HEK293 (cell line): ENCODE measurements around the gene ZMYND15.

Experiments
- BCL6B ChIP-seq: fragments of 450-650 bp; formaldehyde crosslinking; IDR thresholded peaks from 2 replicates; pipeline ENCODE4 v1.5.1; 2017; ENCODE audit warnings: missing biosample characterization, missing genetic modification characterization
- KLF10 ChIP-seq: fragments of 450-650 bp; IDR thresholded peaks from 2 replicates; pipeline ENCODE4 v1.5.1; 2018; ENCODE audit warnings: missing biosample characterization, mild to moderate bottlenecking, missing genetic modification characterization
- KLF9 ChIP-seq: fragments of 450-650 bp; formaldehyde crosslinking; IDR thresholded peaks from 2 replicates; pipeline ENCODE4 v1.5.1; 2016; ENCODE audit warnings: missing biosample characterization, missing genetic modification characterization, low read depth
- MYNN ChIP-seq: fragments of 450-650 bp; formaldehyde crosslinking; IDR thresholded peaks from 2 replicates; pipeline ENCODE4 v1.5.1; 2016; ENCODE audit warnings: missing biosample characterization, missing genetic modification characterization, borderline replicate concordance
- ZBTB8A ChIP-seq: fragments of 450-650 bp; formaldehyde crosslinking; IDR thresholded peaks from 2 replicates; pipeline ENCODE4 v1.5.1; 2016; ENCODE audit warnings: missing biosample characterization, missing genetic modification characterization
- ZEB2 ChIP-seq: fragments of 450-650 bp; formaldehyde crosslinking; IDR thresholded peaks from 2 replicates; pipeline ENCODE4 v1.5.1; 2016; ENCODE audit warnings: missing biosample characterization, missing genetic modification characterization
- ZNF10 ChIP-seq: fragments of 450-650 bp; formaldehyde crosslinking; IDR thresholded peaks from 2 replicates; pipeline ENCODE4 v1.5.1; 2017; ENCODE audit warnings: missing biosample characterization, missing genetic modification characterization
- ZNF114 ChIP-seq: fragments of 450-650 bp; formaldehyde crosslinking; IDR thresholded peaks from 2 replicates; pipeline ENCODE4 v1.5.0; 2017; ENCODE audit warnings: missing biosample characterization, missing genetic modification characterization
- ZNF184 ChIP-seq: fragments of 450-650 bp; IDR thresholded peaks from 2 replicates; pipeline ENCODE4 v1.5.1; 2018; ENCODE audit warnings: missing biosample characterization, mild to moderate bottlenecking, missing genetic modification characterization
- ZNF274 ChIP-seq, 2 experiments: fragments of 200-500 bp in 1 of 2; fragments of 450-650 bp in 1 of 2; sonication (Bioruptor generic) in 1 of 2; formaldehyde crosslinking in 1 of 2; IDR thresholded peaks; 2 replicates each; pipeline versions ENCODE4 v1.5.1 to v1.6.1; 2014 to 2016; ENCODE audit warnings: borderline replicate concordance in 1 of 2, inconsistent platforms in 1 of 2, low read length in 1 of 2, missing biosample characterization in 1 of 2, missing genetic modification characterization in 1 of 2
- ZNF302 ChIP-seq: fragments of 450-650 bp; formaldehyde crosslinking; IDR thresholded peaks from 2 replicates; pipeline ENCODE4 v1.5.1; 2016; ENCODE audit warnings: missing biosample characterization, missing genetic modification characterization, low read depth
- ZNF341 ChIP-seq: fragments of 450-650 bp; formaldehyde crosslinking; IDR thresholded peaks from 2 replicates; pipeline ENCODE4; 2016; ENCODE audit warnings: low read depth, missing biosample characterization, missing genetic modification characterization
- ZNF488 ChIP-seq: fragments of 450-650 bp; formaldehyde crosslinking; IDR thresholded peaks from 2 replicates; pipeline ENCODE4 v1.5.1; 2016; ENCODE audit warnings: missing biosample characterization, missing genetic modification characterization
- ZNF510 ChIP-seq: fragments of 450-650 bp; formaldehyde crosslinking; IDR thresholded peaks from 2 replicates; pipeline ENCODE4 v1.5.1; 2018; ENCODE audit warnings: mild to moderate bottlenecking, missing genetic modification characterization, missing biosample characterization; ENCODE audit not compliant: insufficient replicate concordance
- ZNF513 ChIP-seq: fragments of 450-650 bp; IDR thresholded peaks from 2 replicates; pipeline ENCODE4 v1.5.1; 2018; ENCODE audit warnings: missing biosample characterization, missing genetic modification characterization
- ZNF521 ChIP-seq: fragments of 450-650 bp; formaldehyde crosslinking; IDR thresholded peaks from 2 replicates; pipeline ENCODE4 v1.5.1; 2017; ENCODE audit warnings: missing biosample characterization, mild to moderate bottlenecking, missing genetic modification characterization
- ZNF658 ChIP-seq: fragments of 450-650 bp; formaldehyde crosslinking; IDR thresholded peaks from 2 replicates; pipeline ENCODE4; 2016; ENCODE audit warnings: missing biosample characterization, missing genetic modification characterization
- ZNF660 ChIP-seq: fragments of 450-650 bp; IDR thresholded peaks from 2 replicates; pipeline ENCODE4 v1.5.1; 2018; ENCODE audit warnings: missing biosample characterization, mild to moderate bottlenecking, missing genetic modification characterization
- ZNF701 ChIP-seq: fragments of 450-650 bp; formaldehyde crosslinking; IDR thresholded peaks from 2 replicates; pipeline ENCODE4 v1.5.1; 2016; ENCODE audit warnings: missing biosample characterization, missing genetic modification characterization
- ZNF785 ChIP-seq: fragments of 450-650 bp; formaldehyde crosslinking; IDR thresholded peaks from 2 replicates; pipeline ENCODE4 v1.5.1; 2016; ENCODE audit warnings: missing biosample characterization, missing genetic modification characterization
- ZNF830 ChIP-seq: fragments of 450-650 bp; IDR thresholded peaks from 2 replicates; pipeline ENCODE4 v1.5.0; 2018; ENCODE audit warnings: missing biosample characterization, missing genetic modification characterization, low read depth, mild to moderate bottlenecking, moderate library complexity
- ZNF843 ChIP-seq: fragments of 450-650 bp; formaldehyde crosslinking; IDR thresholded peaks from 2 replicates; pipeline ENCODE4 v1.5.1; 2016; ENCODE audit warnings: missing biosample characterization, missing genetic modification characterization
- TF ChIP-seq, protein P1 (sequence below): fragments of 450-650 bp; formaldehyde crosslinking; IDR thresholded peaks from 2 replicates; pipeline ENCODE4 v1.5.1; 2016; ENCODE audit warnings: missing biosample characterization, missing genetic modification characterization, borderline replicate concordance
- TF ChIP-seq, protein P2 (sequence below): fragments of 450-650 bp; formaldehyde crosslinking; conservative IDR thresholded peaks from 2 replicates; pipeline ENCODE4 v1.5.1; 2016; ENCODE audit warnings: low read depth, missing biosample characterization, missing genetic modification characterization
- TF ChIP-seq, protein P3 (sequence below): sonication (generic); formaldehyde crosslinking; IDR thresholded peaks from 2 replicates; pipeline ENCODE4 v1.8.1; 2022; ENCODE audit warnings: mild to moderate bottlenecking, moderate library complexity, missing genetic modification reagents

ZMYND15 gene

GRCh38 chr17:4789951-4790704 is 50.5 kb downstream of the ZMYND15 start (continued):
- TF ChIP-seq, protein P1, sequence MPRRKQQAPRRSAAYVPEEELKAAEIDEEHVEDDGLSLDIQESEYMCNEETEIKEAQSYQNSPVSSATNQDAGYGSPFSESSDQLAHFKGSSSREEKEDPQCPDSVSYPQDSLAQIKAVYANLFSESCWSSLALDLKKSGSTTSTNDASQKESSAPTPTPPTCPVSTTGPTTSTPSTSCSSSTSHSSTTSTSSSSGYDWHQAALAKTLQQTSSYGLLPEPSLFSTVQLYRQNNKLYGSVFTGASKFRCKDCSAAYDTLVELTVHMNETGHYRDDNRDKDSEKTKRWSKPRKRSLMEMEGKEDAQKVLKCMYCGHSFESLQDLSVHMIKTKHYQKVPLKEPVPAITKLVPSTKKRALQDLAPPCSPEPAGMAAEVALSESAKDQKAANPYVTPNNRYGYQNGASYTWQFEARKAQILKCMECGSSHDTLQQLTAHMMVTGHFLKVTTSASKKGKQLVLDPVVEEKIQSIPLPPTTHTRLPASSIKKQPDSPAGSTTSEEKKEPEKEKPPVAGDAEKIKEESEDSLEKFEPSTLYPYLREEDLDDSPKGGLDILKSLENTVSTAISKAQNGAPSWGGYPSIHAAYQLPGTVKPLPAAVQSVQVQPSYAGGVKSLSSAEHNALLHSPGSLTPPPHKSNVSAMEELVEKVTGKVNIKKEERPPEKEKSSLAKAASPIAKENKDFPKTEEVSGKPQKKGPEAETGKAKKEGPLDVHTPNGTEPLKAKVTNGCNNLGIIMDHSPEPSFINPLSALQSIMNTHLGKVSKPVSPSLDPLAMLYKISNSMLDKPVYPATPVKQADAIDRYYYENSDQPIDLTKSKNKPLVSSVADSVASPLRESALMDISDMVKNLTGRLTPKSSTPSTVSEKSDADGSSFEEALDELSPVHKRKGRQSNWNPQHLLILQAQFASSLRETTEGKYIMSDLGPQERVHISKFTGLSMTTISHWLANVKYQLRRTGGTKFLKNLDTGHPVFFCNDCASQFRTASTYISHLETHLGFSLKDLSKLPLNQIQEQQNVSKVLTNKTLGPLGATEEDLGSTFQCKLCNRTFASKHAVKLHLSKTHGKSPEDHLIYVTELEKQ (tag by site-specific recombination), result peak; percentile 17; the same call in 1 of the 2 replicates
- TF ChIP-seq, protein P2, sequence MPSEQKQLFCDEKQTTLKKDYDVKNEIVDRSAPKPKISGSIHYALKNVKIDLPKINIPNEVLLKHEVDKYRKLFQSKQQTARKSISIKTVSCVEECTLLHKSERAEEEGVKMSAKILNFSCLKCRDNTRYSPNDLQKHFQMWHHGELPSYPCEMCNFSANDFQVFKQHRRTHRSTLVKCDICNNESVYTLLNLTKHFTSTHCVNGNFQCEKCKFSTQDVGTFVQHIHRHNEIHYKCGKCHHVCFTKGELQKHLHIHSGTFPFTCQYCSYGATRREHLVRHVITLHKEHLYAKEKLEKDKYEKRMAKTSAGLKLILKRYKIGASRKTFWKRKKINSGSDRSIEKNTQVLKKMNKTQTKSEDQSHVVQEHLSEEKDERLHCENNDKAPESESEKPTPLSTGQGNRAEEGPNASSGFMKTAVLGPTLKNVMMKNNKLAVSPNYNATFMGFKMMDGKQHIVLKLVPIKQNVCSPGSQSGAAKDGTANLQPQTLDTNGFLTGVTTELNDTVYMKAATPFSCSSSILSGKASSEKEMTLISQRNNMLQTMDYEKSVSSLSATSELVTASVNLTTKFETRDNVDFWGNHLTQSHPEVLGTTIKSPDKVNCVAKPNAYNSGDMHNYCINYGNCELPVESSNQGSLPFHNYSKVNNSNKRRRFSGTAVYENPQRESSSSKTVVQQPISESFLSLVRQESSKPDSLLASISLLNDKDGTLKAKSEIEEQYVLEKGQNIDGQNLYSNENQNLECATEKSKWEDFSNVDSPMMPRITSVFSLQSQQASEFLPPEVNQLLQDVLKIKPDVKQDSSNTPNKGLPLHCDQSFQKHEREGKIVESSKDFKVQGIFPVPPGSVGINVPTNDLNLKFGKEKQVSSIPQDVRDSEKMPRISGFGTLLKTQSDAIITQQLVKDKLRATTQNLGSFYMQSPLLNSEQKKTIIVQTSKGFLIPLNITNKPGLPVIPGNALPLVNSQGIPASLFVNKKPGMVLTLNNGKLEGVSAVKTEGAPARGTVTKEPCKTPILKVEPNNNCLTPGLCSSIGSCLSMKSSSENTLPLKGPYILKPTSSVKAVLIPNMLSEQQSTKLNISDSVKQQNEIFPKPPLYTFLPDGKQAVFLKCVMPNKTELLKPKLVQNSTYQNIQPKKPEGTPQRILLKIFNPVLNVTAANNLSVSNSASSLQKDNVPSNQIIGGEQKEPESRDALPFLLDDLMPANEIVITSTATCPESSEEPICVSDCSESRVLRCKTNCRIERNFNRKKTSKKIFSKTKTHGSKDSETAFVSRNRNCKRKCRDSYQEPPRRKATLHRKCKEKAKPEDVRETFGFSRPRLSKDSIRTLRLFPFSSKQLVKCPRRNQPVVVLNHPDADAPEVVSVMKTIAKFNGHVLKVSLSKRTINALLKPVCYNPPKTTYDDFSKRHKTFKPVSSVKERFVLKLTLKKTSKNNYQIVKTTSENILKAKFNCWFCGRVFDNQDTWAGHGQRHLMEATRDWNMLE (tag by site-specific recombination), result no peak
- peak; percentile 68; the same call in 1 of the 2 replicates for TF ChIP-seq ZNF785
- peak; percentile 93 for TF ChIP-seq ZNF660 (tag by site-specific recombination)
- peak; percentile 54; the same call in 1 of the 2 replicates for TF ChIP-seq KLF10 (tag by site-specific recombination)
- peak; percentile 11; the same call in 1 of the 2 replicates for TF ChIP-seq ZNF184 (tag by site-specific recombination)
- TF ChIP-seq ZNF302, result no peak
- no peak for TF ChIP-seq ZNF658 (tag by site-specific recombination)
- no peak for TF ChIP-seq ZNF843 (tag by site-specific recombination)
- no peak for TF ChIP-seq BCL6B (tag by site-specific recombination)
- TF ChIP-seq ZNF513 (tag by site-specific recombination), result peak; percentile 34; the same call in 1 of the 2 replicates
- TF ChIP-seq ZNF488 (tag by site-specific recombination), result no peak
- no peak for TF ChIP-seq ZNF701 (tag by site-specific recombination)
- TF ChIP-seq, protein P3, sequence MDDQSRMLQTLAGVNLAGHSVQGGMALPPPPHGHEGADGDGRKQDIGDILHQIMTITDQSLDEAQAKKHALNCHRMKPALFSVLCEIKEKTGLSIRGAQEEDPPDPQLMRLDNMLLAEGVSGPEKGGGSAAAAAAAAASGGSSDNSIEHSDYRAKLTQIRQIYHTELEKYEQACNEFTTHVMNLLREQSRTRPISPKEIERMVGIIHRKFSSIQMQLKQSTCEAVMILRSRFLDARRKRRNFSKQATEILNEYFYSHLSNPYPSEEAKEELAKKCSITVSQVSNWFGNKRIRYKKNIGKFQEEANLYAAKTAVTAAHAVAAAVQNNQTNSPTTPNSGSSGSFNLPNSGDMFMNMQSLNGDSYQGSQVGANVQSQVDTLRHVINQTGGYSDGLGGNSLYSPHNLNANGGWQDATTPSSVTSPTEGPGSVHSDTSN (CRISPR knock-in tag), result peak; percentile 90
- TF ChIP-seq ZNF521 (tag by site-specific recombination), result no peak
- TF ChIP-seq ZNF10, result peak; percentile 39
- no peak for TF ChIP-seq ZNF510
- no peak for TF ChIP-seq ZNF341 (tag by site-specific recombination)
- TF ChIP-seq ZNF114 (tag by site-specific recombination), result no peak
- TF ChIP-seq KLF9, result no peak; the same call in 1 of the 2 replicates
- peak; percentile 88 for TF ChIP-seq ZBTB8A (tag by site-specific recombination)
- TF ChIP-seq ZEB2 (tag by site-specific recombination), result peak; percentile 79
- TF ChIP-seq ZNF830 (tag by site-specific recombination), result no peak
- no peak for TF ChIP-seq MYNN (tag by site-specific recombination)
- no peak for TF ChIP-seq ZNF274 (IDR thresholded peaks at IDR 0.05; ENCODE audit: low read length)
- TF ChIP-seq ZNF274 (tag by site-specific recombination; IDR thresholded peaks at IDR 0.05; ENCODE audit: borderline replicate concordance), result no peak
